Uterine smooth muscle cell (primary cell): Measurements from ENCODE around the gene RPP38. TPM values are rescaled to one million over a fixed set of nuclear protein-coding genes. Genes with fewer than 3 reads are reported as not detected.

Source experiments
- total RNA-seq: library from RNA; depleted of rRNA; stranded (reverse); fragments of >200 nt; gene quantifications from 2 replicates; pipeline ENCODE4 v1.2.3, GENCODE V29; 2014

RPP38 gene
- total RNA-seq: 15.0 and 15.7 TPM in 2 replicates

GRCh38 chr10:15097011-15097812 is at the start of gene RPP38:
TSS of gene RPP38 (plus strand) at chr10:15097355. CDS start at chr10:15103315, 5,960 bp downstream.

GRCh38 chr10:15088428-15089261 is 8.5 kb upstream of the RPP38 start, which contains the start of gene ACBD7:
TSS of gene ACBD7 (minus strand) at chr10:15088776. CDS start at chr10:15088728, 48 bp downstream.

Other genes with a start within 250 kb of the RPP38 start
- gene SUV39H2, start 218.5 kb upstream of the RPP38 start, total RNA-seq: 15.6 and 29.1 TPM in 2 replicates
- gene DCLRE1C, start 143.3 kb upstream of the RPP38 start, total RNA-seq: 13.1 and 18.5 TPM in 2 replicates
- not detected in 2 replicates for gene MEIG1, start 138.0 kb upstream of the RPP38 start, total RNA-seq
- gene OLAH, start 53.4 kb upstream of the RPP38 start, total RNA-seq: 0.25 TPM in 1 of 2 replicates, not detected in the other
- 2.9 and 4.5 TPM in 2 replicates for gene ACBD7, start 8.6 kb upstream of the RPP38 start, total RNA-seq
- 35.2 and 39.0 TPM in 2 replicates for gene NMT2, start 71.3 kb downstream of the RPP38 start, total RNA-seq